ENCODE measurements around the gene SLC37A1.
"Not testable (repeated sequence)": the region's sequence is repeated elsewhere in the genome, so short reads cannot be mapped to it uniquely, and the experiment has no call there.

SLC37A1 gene

GRCh38 chr21:42596657-42597056 lies 83.0 kb downstream of the SLC37A1 start:
- no peak for DNase-seq

GRCh38 chr21:42597487-42598158 lies 84.0 kb downstream of the SLC37A1 start:
- no peak for DNase-seq

- DNase-seq: no peak
Measured at GRCh38 chr21:42598159-42598735, 84.6 kb downstream of the SLC37A1 start.

GRCh38 chr21:42599486-42599885 lies 85.8 kb downstream of the SLC37A1 start:
- no peak for DNase-seq

- DNase-seq: no peak
Measured at GRCh38 chr21:42599962-42600361, 86.3 kb downstream of the SLC37A1 start.

GRCh38 chr21:42601656-42602055 lies 88.0 kb downstream of the SLC37A1 start:
- no peak for DNase-seq

GRCh38 chr21:42607102-42607501 lies 93.5 kb downstream of the SLC37A1 start:
- no peak for DNase-seq

GRCh38 chr21:42607525-42608102 lies 94.0 kb downstream of the SLC37A1 start:
- DNase-seq: no peak

- no peak for DNase-seq
Measured at GRCh38 chr21:42608446-42608845, 94.8 kb downstream of the SLC37A1 start.

GRCh38 chr21:42609811-42610210 lies 96.2 kb downstream of the SLC37A1 start:
- no peak for DNase-seq

- no peak for DNase-seq
Measured at GRCh38 chr21:42611852-42612251, 98.2 kb downstream of the SLC37A1 start.

- DNase-seq: no peak
Measured at GRCh38 chr21:42612390-42612789, 98.7 kb downstream of the SLC37A1 start.

GRCh38 chr21:42613756-42614155 lies 100.1 kb downstream of the SLC37A1 start:
- no peak for DNase-seq

- no peak for DNase-seq
Measured at GRCh38 chr21:42614396-42614795, 100.7 kb downstream of the SLC37A1 start.

- DNase-seq: peak; percentile 59
Measured at GRCh38 chr21:42614811-42615351, 101.2 kb downstream of the SLC37A1 start.

- DNase-seq: not testable (repeated sequence)
Measured at GRCh38 chr21:42615377-42615776, 101.7 kb downstream of the SLC37A1 start.

GRCh38 chr21:42615924-42616323 lies 102.3 kb downstream of the SLC37A1 start:
- DNase-seq: no peak

- no peak for DNase-seq
Measured at GRCh38 chr21:42616446-42616845, 102.8 kb downstream of the SLC37A1 start.

GRCh38 chr21:42616941-42617340 lies 103.3 kb downstream of the SLC37A1 start:
- no peak for DNase-seq

- no peak for DNase-seq
Measured at GRCh38 chr21:42617486-42617885, 103.8 kb downstream of the SLC37A1 start.

- DNase-seq: no peak
Measured at GRCh38 chr21:42618707-42619102, 105.1 kb downstream of the SLC37A1 start.

- DNase-seq: no peak
Measured at GRCh38 chr21:42619166-42619565, 105.5 kb downstream of the SLC37A1 start.

- DNase-seq: no peak
Measured at GRCh38 chr21:42619841-42620240, 106.2 kb downstream of the SLC37A1 start.

Measured in right kidney (tissue), 1 donor.